Liver (tissue), 3 donors: ENCODE measurements around the gene FOXN3.

Source experiments
- CTCF ChIP-seq: fragments of 150-350 bp; IDR thresholded peaks from 2 replicates; pipeline ENCODE4 v1.5.1; 2017; ENCODE audit warnings: improper control_type of control experiment, low read depth, low read length; ENCODE audit not compliant: missing input control
- GABPA ChIP-seq, 2 donors: IDR thresholded peaks in 1 of 2; conservative IDR thresholded peaks in 1 of 2; 2 replicates each; pipeline ENCODE4 v1.6.1; 2016; ENCODE audit warnings: antibody characterized with exemption in 2 of 2, mild to moderate bottlenecking in 1 of 2, moderate library complexity in 1 of 2
- RAD21 ChIP-seq, 2 donors: IDR thresholded peaks; 2 replicates each; pipeline ENCODE4 v1.6.1; 2016; ENCODE audit warnings: antibody characterized with exemption in 2 of 2, mild to moderate bottlenecking in 2 of 2
- YY1 ChIP-seq: IDR thresholded peaks from 2 replicates; pipeline ENCODE4 v1.6.1; 2016; ENCODE audit warnings: antibody characterized with exemption, mild to moderate bottlenecking
- ZBTB33 ChIP-seq: IDR thresholded peaks from 2 replicates; pipeline ENCODE4 v1.6.1; 2016; ENCODE audit warnings: antibody characterized with exemption
- TF ChIP-seq, protein P1 (sequence below): IDR thresholded peaks from 2 replicates; pipeline ENCODE4 v1.6.1; 2016; ENCODE audit warnings: antibody characterized with exemption, mild to moderate bottlenecking
- donor health status: healthy.
- donor health status: healthy.

GRCh38 chr14:89241934-89242651 lies 174.9 kb downstream of the FOXN3 start:
- TF ChIP-seq CTCF, result no peak
- TF ChIP-seq GABPA (IDR thresholded peaks at IDR 0.05 in 1 of 2, conservative IDR thresholded peaks at IDR 0.05 in 1 of 2), result no peak
- TF ChIP-seq, protein P1, sequence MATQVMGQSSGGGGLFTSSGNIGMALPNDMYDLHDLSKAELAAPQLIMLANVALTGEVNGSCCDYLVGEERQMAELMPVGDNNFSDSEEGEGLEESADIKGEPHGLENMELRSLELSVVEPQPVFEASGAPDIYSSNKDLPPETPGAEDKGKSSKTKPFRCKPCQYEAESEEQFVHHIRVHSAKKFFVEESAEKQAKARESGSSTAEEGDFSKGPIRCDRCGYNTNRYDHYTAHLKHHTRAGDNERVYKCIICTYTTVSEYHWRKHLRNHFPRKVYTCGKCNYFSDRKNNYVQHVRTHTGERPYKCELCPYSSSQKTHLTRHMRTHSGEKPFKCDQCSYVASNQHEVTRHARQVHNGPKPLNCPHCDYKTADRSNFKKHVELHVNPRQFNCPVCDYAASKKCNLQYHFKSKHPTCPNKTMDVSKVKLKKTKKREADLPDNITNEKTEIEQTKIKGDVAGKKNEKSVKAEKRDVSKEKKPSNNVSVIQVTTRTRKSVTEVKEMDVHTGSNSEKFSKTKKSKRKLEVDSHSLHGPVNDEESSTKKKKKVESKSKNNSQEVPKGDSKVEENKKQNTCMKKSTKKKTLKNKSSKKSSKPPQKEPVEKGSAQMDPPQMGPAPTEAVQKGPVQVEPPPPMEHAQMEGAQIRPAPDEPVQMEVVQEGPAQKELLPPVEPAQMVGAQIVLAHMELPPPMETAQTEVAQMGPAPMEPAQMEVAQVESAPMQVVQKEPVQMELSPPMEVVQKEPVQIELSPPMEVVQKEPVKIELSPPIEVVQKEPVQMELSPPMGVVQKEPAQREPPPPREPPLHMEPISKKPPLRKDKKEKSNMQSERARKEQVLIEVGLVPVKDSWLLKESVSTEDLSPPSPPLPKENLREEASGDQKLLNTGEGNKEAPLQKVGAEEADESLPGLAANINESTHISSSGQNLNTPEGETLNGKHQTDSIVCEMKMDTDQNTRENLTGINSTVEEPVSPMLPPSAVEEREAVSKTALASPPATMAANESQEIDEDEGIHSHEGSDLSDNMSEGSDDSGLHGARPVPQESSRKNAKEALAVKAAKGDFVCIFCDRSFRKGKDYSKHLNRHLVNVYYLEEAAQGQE, result no peak
- TF ChIP-seq ZBTB33, result no peak
- peak in 1 of 2 donors; percentile 5 for TF ChIP-seq RAD21 (IDR thresholded peaks at IDR 0.05)
- no peak for TF ChIP-seq YY1
